ENCODE results near the gene GET4. TPM values are rescaled to one million over a fixed set of nuclear protein-coding genes. Genes with fewer than 3 reads are reported as not detected.

Gene GET4
- total and polyA plus RNA-seq, 2 of the 8 experiments (the other 6 are each of a cell fraction or from before 2014, with no cell fraction given): 56.7 to 74.1 TPM

DNA sequence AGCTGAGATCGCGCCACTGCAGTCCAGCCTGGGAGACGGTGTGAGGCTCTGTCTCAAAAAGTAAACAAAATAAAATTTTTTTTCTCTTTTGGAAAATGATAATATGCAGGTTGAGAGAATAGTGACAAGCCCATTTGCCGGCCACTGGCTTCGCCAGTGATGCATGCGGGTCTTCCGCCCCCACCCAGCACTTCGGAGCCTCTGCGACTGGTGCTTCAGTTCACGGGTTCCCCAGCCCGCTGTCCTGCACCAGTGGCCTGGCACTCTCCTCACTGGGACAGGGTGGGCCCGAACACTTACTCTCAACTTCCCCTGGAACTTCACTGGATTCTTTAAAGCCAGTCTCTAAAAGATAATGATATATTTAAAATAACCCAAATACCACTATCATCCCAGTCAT lies 41.3 kb upstream of the GET4 start:
- Histone ChIP-seq H3K18ac (ENCODE audit: extremely low read depth, low read length) (no peak overlapping the region), H3K23me2 (ENCODE audit: low read depth, low read length) (no peaks in the 10 kb centered on the region), H3K23ac (ENCODE audit: insufficient read length) (no peak overlapping the region), H3K9ac (replicated peaks in 1 of 4; ENCODE audit: extremely low read depth in 1 of 4, low read depth in 3 of 4, low read length in 3 of 4) (no peak overlapping the region), H2BK12ac (ENCODE audit: low read depth, low read length) (no peak overlapping the region), H2BK20ac (ENCODE audit: low read length) (no peak overlapping the region), H3K56ac (replicated peaks; ENCODE audit: insufficient read length, low read depth, low read length) (no peak overlapping the region), H3K4me1 (replicated peaks in 1 of 4; ENCODE audit: control insufficient read depth in 3 of 4, insufficient read depth in 4 of 4, low read length in 3 of 4) (peaks cover 0 to 10% (median 5%) of the 10 kb centered on the region in 4 experiments; a peak in 6 of 7 replicates), H3K14ac (ENCODE audit: insufficient read length) (no peak overlapping the region), H4K5ac (ENCODE audit: insufficient read length, low read depth, low read length) (no peak overlapping the region), H3K4me2 (ENCODE audit: insufficient read depth in 1 of 2, low read depth in 2 of 2, low read length in 2 of 2) (no peak overlapping the region), H2BK15ac (ENCODE audit: low read length) (no peak overlapping the region), H2BK5ac (ENCODE audit: low read depth, low read length) (no peak overlapping the region), H2AK5ac (ENCODE audit: low read depth, low read length) (no peak overlapping the region), H3K79me1 (ENCODE audit: low read depth, low read length) (peaks cover 26% of the 10 kb centered on the region), H2AFZ (ENCODE audit: low read length) (no peak overlapping the region), H3K79me2 (ENCODE audit: control insufficient read depth in 1 of 2, insufficient read depth in 2 of 2, low read length in 2 of 2) (peaks cover 25 to 90% of the 10 kb centered on the region in 2 experiments), H2BK120ac (replicated peaks; ENCODE audit: low read depth, low read length) (no peak overlapping the region), H4K8ac (ENCODE audit: extremely low read depth, insufficient read depth, low read length) (no peak overlapping the region), H4K91ac (replicated peaks; ENCODE audit: insufficient read length, low read length) (no peak overlapping the region), H3K9me3 (ENCODE audit: insufficient read depth in 2 of 2, low read depth in 1 of 2, low read length in 1 of 2) (no peaks in the 10 kb centered on the region), H3K27me3 (replicated peaks in 1 of 4; ENCODE audit: control insufficient read depth in 3 of 4, extremely low read depth in 1 of 4, insufficient read depth in 3 of 4, low read length in 3 of 4) (no peaks in the 10 kb centered on the region), H3K4ac (replicated peaks; ENCODE audit: insufficient read length, low read depth, low read length) (no peak overlapping the region), H3K4me3 (ENCODE audit: extremely low read depth in 1 of 4, insufficient read depth in 2 of 4, low read depth in 3 of 4, low read length in 4 of 4) (no peak overlapping the region), H4K20me1 (replicated peaks in 1 of 2; ENCODE audit: control insufficient read depth in 1 of 2, insufficient read depth in 2 of 2, low read length in 2 of 2) (peaks cover 33 to 40% of the 10 kb centered on the region in 2 experiments), H3K36me3 (ENCODE audit: control insufficient read depth in 2 of 4, insufficient read depth in 4 of 4, low read length in 3 of 4) (peaks cover under 1 to 10% (median 5%) of the 10 kb centered on the region in 4 experiments; a peak in 6 of 8 replicates), H3K27ac (ENCODE audit: low read depth, low read length) (no peak overlapping the region)
- ChIA-PET POLR2A (ENCODE audit: partially characterized antibody) (interaction anchor here (0.7 kb wide), 1 partner anchor 16 kb away, joined by 3 read pairs; no protein-coding TSS in a partner anchor), CTCF (ENCODE audit: partially characterized antibody) (interaction anchor here (1.0 kb wide), 1 partner anchor 47 kb away, joined by 3 read pairs; no protein-coding TSS in a partner anchor)
- 96% methylated on average over 12 of the region's 12 CpGs; no CpG with 5 or more reads in 1 of the 2 experiments for WGBS, 2 experiments (ENCODE audit: extremely low coverage in 1 of 2, insufficient coverage in 1 of 2, insufficient read length in 1 of 2, insufficient replicate concordance in 2 of 2, low coverage in 1 of 2, low lambda C conversion rate in 2 of 2, missing lambda C conversion rate in 1 of 2)
- DNase-seq (ENCODE audit: low read depth in 1 of 2, low spot score in 2 of 2): no peak
- FAIRE-seq: no peak
- TF ChIP-seq SIRT6 (IDR thresholded peaks at IDR 0.05; ENCODE audit: low read length): no peak
- TF ChIP-seq, protein P1, sequence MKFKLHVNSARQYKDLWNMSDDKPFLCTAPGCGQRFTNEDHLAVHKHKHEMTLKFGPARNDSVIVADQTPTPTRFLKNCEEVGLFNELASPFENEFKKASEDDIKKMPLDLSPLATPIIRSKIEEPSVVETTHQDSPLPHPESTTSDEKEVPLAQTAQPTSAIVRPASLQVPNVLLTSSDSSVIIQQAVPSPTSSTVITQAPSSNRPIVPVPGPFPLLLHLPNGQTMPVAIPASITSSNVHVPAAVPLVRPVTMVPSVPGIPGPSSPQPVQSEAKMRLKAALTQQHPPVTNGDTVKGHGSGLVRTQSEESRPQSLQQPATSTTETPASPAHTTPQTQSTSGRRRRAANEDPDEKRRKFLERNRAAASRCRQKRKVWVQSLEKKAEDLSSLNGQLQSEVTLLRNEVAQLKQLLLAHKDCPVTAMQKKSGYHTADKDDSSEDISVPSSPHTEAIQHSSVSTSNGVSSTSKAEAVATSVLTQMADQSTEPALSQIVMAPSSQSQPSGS (IDR thresholded peaks at IDR 0.05; ENCODE audit: low read length): no peak
- TF ChIP-seq ASH2L (IDR thresholded peaks at IDR 0.05; ENCODE audit: low read length): no peak
- TF ChIP-seq HDAC6 (IDR thresholded peaks at IDR 0.05; ENCODE audit: low read depth, low read length): no peak
- TF ChIP-seq RFX5 (IDR thresholded peaks at IDR 0.05; ENCODE audit: borderline replicate concordance, low read depth, low read length): no peak
- TF ChIP-seq CHD1 (IDR thresholded peaks at IDR 0.05; ENCODE audit: low read depth, low read length): no peak
- no peak for TF ChIP-seq SP2 (IDR thresholded peaks at IDR 0.05; ENCODE audit: low read length)
- no peak for TF ChIP-seq TAF7 (optimal IDR thresholded peaks at IDR 0.05; ENCODE audit: borderline replicate concordance, low read depth, low read length)
- TF ChIP-seq BACH1 (IDR thresholded peaks at IDR 0.05; ENCODE audit: low read length): no peak
- TF ChIP-seq HDAC2 (IDR thresholded peaks at IDR 0.05; ENCODE audit: borderline replicate concordance in 1 of 2, low read depth in 2 of 2, low read length in 2 of 2): no peak
- TF ChIP-seq, protein P2, sequence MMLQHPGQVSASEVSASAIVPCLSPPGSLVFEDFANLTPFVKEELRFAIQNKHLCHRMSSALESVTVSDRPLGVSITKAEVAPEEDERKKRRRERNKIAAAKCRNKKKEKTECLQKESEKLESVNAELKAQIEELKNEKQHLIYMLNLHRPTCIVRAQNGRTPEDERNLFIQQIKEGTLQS (IDR thresholded peaks at IDR 0.05; ENCODE audit: insufficient read depth, low read depth, low read length): no peak
- TF ChIP-seq KDM5A (IDR thresholded peaks at IDR 0.05; ENCODE audit: low read length): no peak

Measured in H1 (cell line).